Measurements from ENCODE around the gene EPB41L4A.

DNA sequence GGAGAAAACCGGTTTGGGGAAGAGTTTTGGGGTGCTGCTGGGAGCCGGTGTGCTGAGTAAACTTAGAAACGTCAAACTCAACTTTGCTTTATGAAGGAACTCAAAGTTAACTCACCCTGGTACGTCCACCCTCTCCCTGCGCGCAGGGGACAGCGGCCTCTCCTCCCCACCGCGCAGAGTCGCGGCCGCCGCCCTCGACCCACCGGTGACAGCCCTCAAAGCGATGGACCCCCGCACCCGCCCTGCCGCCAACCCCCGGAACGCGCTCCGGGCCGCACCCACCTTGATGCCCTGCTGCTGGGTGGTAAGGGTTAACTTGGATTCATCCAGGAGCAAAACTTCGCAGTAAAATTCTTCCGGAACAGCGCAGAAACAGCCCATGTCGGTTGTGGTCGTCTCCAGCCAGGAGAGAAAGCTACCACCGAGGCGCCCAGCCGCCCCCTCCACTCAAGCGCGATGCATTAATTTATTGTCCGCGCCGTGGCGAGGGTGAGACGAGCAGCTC is 366 bp downstream of the EPB41L4A start:
- TF ChIP-seq, protein P1, sequence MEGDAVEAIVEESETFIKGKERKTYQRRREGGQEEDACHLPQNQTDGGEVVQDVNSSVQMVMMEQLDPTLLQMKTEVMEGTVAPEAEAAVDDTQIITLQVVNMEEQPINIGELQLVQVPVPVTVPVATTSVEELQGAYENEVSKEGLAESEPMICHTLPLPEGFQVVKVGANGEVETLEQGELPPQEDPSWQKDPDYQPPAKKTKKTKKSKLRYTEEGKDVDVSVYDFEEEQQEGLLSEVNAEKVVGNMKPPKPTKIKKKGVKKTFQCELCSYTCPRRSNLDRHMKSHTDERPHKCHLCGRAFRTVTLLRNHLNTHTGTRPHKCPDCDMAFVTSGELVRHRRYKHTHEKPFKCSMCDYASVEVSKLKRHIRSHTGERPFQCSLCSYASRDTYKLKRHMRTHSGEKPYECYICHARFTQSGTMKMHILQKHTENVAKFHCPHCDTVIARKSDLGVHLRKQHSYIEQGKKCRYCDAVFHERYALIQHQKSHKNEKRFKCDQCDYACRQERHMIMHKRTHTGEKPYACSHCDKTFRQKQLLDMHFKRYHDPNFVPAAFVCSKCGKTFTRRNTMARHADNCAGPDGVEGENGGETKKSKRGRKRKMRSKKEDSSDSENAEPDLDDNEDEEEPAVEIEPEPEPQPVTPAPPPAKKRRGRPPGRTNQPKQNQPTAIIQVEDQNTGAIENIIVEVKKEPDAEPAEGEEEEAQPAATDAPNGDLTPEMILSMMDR (IDR thresholded peaks at IDR 0.05) = peak in 1 of 12 donors; percentile 13
- TF ChIP-seq POLR2A (IDR thresholded peaks at IDR 0.05) = no peak
